Mononuclear cell (primary cell): ENCODE measurements around the gene SPAG16. TPM values are rescaled to one million over a fixed set of nuclear protein-coding genes. Genes with fewer than 3 reads are reported as not detected.

Experiments
- H3K27me3 ChIP-seq: 2 replicates; pipeline ENCODE4 v1.6.0; 2011; ENCODE audit warnings: low read length, control low read depth; ENCODE audit not compliant: insufficient read depth
- H3K4me1 ChIP-seq: 2 replicates; pipeline ENCODE4 v1.5.1; 2011; ENCODE audit warnings: mild to moderate bottlenecking, low read length, control low read depth; ENCODE audit not compliant: insufficient read depth
- H3K4me3 ChIP-seq: 2 replicates; pipeline ENCODE4 v1.5.1; 2011; ENCODE audit warnings: mild to moderate bottlenecking, low read length, moderate library complexity
- H3K9me3 ChIP-seq: 2 replicates; pipeline ENCODE4 v1.5.1; 2011; ENCODE audit warnings: low read depth, mild to moderate bottlenecking, control low read depth, low read length
- total RNA-seq: library from RNA; depleted of rRNA; stranded (reverse); fragments of >200 nt; gene quantifications from one replicate; pipeline ENCODE4 v1.2.3, GENCODE V29; 2012

The SPAG16 gene
- total RNA-seq, 1 donor: 9.8 TPM

GRCh38 chr2:214393796-214394195 lies 1109.5 kb downstream of the SPAG16 start:
- H3K4me3 ChIP-seq: no peak overlapping the region
- no peaks in the 10 kb centered on the region for H3K4me1 ChIP-seq
- H3K9me3 ChIP-seq: no peaks in the 10 kb centered on the region
- no peaks in the 10 kb centered on the region for H3K27me3 ChIP-seq

DNA sequence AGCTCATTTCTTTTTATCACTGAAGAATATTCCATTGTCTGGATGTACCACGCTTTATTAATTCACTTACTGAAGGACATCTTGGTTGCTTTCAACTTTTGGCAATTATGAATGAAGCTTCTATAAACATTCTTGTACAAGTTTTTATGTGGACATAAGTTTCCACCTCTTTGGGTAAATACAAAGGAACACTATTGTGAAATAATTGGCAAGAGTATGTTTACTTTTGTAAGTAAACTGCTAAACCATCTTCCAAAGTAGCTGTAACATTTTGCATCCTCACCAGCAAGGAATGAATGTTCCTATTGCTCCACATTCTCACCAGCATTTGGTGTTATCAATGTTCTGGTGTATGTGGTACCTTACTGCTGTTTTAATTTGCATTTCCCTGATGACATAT lies 1110.8 kb downstream of the SPAG16 start:
- H3K27me3 ChIP-seq: no peaks in the 10 kb centered on the region
- H3K9me3 ChIP-seq: no peaks in the 10 kb centered on the region
- H3K4me3 ChIP-seq: no peak overlapping the region
- no peaks in the 10 kb centered on the region for H3K4me1 ChIP-seq

GRCh38 chr2:214401580-214401979 lies 1117.3 kb downstream of the SPAG16 start:
- Histone ChIP-seq H3K27me3 (no peaks in the 10 kb centered on the region), H3K9me3 (no peaks in the 10 kb centered on the region), H3K4me3 (no peak overlapping the region), H3K4me1 (no peaks in the 10 kb centered on the region)

GRCh38 chr2:214410128-214410775 lies 1126.0 kb downstream of the SPAG16 start:
- no peaks in the 10 kb centered on the region for H3K9me3 ChIP-seq
- no peaks in the 10 kb centered on the region for H3K27me3 ChIP-seq
- no peaks in the 10 kb centered on the region for H3K4me1 ChIP-seq
- no peak overlapping the region for H3K4me3 ChIP-seq

GRCh38 chr2:214410918-214411554 lies 1126.8 kb downstream of the SPAG16 start, which contains the start of gene VWC2L:
TSS of gene VWC2L (plus strand) at chr2:214411054. CDS start at chr2:214414194, 3,140 bp downstream.
- H3K27me3 ChIP-seq: no peaks in the 10 kb centered on the region
- H3K4me1 ChIP-seq: no peaks in the 10 kb centered on the region
- H3K4me3 ChIP-seq: no peak within 1 kb of the TSS
- no peaks in the 10 kb centered on the region for H3K9me3 ChIP-seq

DNA sequence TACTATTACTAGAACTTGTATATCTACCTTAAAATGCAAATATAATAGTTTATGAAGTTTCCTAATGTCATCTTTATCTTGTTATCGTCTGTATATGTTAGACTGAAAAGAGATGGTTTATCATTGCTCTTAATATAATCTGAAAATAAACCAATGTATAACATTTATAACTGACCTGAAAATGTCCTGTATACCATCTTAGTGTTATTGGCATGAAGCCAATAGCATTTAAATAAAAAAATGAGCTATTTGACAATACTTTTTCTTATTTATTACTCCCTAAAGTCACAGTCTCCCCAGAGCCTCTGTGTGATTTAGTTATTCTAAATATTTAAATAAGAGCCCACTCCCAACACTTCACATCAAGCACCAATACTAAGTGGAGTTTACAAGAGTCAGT lies 1128.4 kb downstream of the SPAG16 start:
- H3K4me3 ChIP-seq: no peak overlapping the region
- no peaks in the 10 kb centered on the region for H3K4me1 ChIP-seq
- no peaks in the 10 kb centered on the region for H3K27me3 ChIP-seq
- no peaks in the 10 kb centered on the region for H3K9me3 ChIP-seq

DNA sequence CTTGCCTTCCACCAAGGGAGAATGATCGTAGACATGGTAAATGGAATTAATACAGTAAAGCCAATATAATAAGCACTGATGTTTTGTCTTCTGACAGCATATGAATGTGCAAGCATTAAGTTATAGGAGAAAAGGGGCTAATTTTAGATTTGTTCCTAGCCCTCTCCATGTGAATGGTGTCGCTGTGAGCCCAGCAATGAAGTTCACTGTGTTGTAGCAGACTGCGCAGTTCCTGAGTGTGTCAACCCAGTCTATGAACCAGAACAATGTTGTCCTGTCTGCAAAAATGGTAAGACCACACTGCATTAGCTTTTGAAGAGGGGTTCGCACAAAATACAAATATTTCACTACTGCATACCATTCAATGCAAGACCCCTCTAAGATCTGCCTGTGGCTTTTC lies 1152.2 kb downstream of the SPAG16 start:
- H3K9me3 ChIP-seq: no peaks in the 10 kb centered on the region
- H3K4me3 ChIP-seq: no peak overlapping the region
- no peaks in the 10 kb centered on the region for H3K27me3 ChIP-seq
- H3K4me1 ChIP-seq: no peaks in the 10 kb centered on the region

GRCh38 chr2:214450118-214450894 lies 1166.0 kb downstream of the SPAG16 start:
- H3K27me3 ChIP-seq: no peaks in the 10 kb centered on the region
- H3K9me3 ChIP-seq: no peaks in the 10 kb centered on the region
- no peak overlapping the region for H3K4me3 ChIP-seq
- H3K4me1 ChIP-seq: no peaks in the 10 kb centered on the region

DNA sequence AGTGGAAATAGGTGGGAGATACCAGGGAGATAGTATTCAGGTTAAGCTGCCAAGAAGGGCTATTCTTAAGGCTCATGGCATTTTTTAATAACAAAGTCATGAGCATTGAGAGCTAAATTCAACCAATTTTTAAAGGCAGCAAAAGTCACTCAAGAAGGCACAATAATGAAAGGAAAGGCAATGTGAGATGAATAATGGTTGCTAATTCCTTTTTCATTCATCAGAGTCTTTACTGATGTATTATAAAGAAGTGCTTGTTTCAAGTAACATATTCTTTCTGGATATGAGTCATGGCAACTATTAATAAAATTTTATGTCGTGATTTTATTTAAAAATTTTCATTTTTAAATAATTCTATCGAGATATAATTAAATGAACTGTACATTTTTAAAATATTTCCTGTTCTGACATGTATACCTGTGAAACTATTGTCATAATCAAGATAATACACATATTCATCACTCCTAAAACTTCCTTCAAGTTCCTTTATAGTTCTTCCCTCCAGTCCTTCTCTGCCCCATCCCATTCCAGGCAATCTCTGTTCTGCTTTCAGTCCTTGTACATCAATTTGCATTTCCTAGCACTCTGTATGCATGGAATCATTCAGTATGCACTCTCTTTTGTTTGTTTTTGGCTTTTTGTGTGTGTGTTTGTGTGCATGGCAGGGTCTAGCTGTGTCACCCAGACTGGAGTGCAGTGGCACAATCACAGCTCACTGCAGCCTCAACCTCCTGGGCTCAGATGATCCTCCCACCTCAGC lies 1167.4 kb downstream of the SPAG16 start:
- Histone ChIP-seq H3K4me3 (no peak overlapping the region), H3K4me1 (no peaks in the 10 kb centered on the region), H3K9me3 (no peaks in the 10 kb centered on the region), H3K27me3 (no peaks in the 10 kb centered on the region)

Other genes with a start within 250 kb of the SPAG16 start
- gene IKZF2, start 132.9 kb upstream of the SPAG16 start, total RNA-seq: 12.6 TPM